ENCODE results near the gene PLXNB2.

The PLXNB2 gene

GRCh38 chr22:50310949-50311444, 3.6 kb upstream of the PLXNB2 start:
- no peak for DNase-seq

- DNase-seq, result no peak
Observed at GRCh38 chr22:50310031-50310722, 2.7 kb upstream of the PLXNB2 start.

- no peak for DNase-seq
Observed at GRCh38 chr22:50309601-50309991, 2.1 kb upstream of the PLXNB2 start.

- DNase-seq, result no peak
Observed at GRCh38 chr22:50308986-50309600, 1.6 kb upstream of the PLXNB2 start.

- DNase-seq, result no peak
Observed at GRCh38 chr22:50308597-50308935, 1.1 kb upstream of the PLXNB2 start.

GRCh38 chr22:50307890-50308596, 597 bp upstream of the PLXNB2 start:
- DNase-seq, result no peak

GRCh38 chr22:50305923-50306566, 1.4 kb downstream of the PLXNB2 start:
- DNase-seq, result no peak

- DNase-seq, result no peak
Observed at GRCh38 chr22:50305393-50305922, 2.0 kb downstream of the PLXNB2 start.

GRCh38 chr22:50304528-50305392, 2.7 kb downstream of the PLXNB2 start:
- DNase-seq, result peak; percentile 17

- peak; percentile 28 for DNase-seq
Observed at GRCh38 chr22:50303848-50304527, 3.5 kb downstream of the PLXNB2 start.

- no peak for DNase-seq
Observed at GRCh38 chr22:50303515-50303847, 4.0 kb downstream of the PLXNB2 start.

GRCh38 chr22:50302564-50302963, 4.9 kb downstream of the PLXNB2 start:
- no peak for DNase-seq

GRCh38 chr22:50302041-50302541, 5.4 kb downstream of the PLXNB2 start:
- DNase-seq, result no peak

GRCh38 chr22:50301581-50301991, 5.9 kb downstream of the PLXNB2 start:
- no peak for DNase-seq

- no peak for DNase-seq
Observed at GRCh38 chr22:50300620-50301257, 6.7 kb downstream of the PLXNB2 start.

GRCh38 chr22:50299785-50300619, 7.4 kb downstream of the PLXNB2 start:
- DNase-seq, result no peak

GRCh38 chr22:50298937-50299784, 8.3 kb downstream of the PLXNB2 start:
- DNase-seq, result no peak

GRCh38 chr22:50298266-50298637, 9.2 kb downstream of the PLXNB2 start:
- DNase-seq, result no peak
